AG04449 (cell line): ENCODE results near the gene ITIH1.
A peak's percentile ranks its signal among the peaks of the same experiment; 100 is the strongest.

Experiments used
- CTCF ChIA-PET: fragments of 350-600 bp; formaldehyde crosslinking; extraction: SDS; loops from one replicate; lab custom pipeline; 2021; ENCODE audit warnings: antibody characterized with exemption; lab: Yijun Ruan, JAX
- POLR2A ChIA-PET: fragments of 400-600, 350-600 bp; formaldehyde crosslinking; extraction: SDS; loops from one replicate; lab custom pipeline; 2020; ENCODE audit warnings: antibody characterized with exemption, inconsistent platforms; lab: Yijun Ruan, JAX
- DNase-seq: peaks from one replicate; pipeline ENCODE4 v3.0.0-alpha.2; 2010; ENCODE audit warnings: low read depth, low spot score
- H3K4me3 ChIP-seq: 2 replicates; pipeline ENCODE4 v1.5.1; 2011; ENCODE audit warnings: low read depth, mild to moderate bottlenecking, control low read depth, low read length
- TF ChIP-seq, protein P1 (sequence below): IDR thresholded peaks from one replicate; pipeline ENCODE4 v1.5.1; 2011; ENCODE audit warnings: mild to moderate bottlenecking, moderate library complexity, low read length, control low read depth, inconsistent platforms; ENCODE audit not compliant: insufficient read depth; ENCODE audit errors: missing control alignments

Gene ITIH1

DNA sequence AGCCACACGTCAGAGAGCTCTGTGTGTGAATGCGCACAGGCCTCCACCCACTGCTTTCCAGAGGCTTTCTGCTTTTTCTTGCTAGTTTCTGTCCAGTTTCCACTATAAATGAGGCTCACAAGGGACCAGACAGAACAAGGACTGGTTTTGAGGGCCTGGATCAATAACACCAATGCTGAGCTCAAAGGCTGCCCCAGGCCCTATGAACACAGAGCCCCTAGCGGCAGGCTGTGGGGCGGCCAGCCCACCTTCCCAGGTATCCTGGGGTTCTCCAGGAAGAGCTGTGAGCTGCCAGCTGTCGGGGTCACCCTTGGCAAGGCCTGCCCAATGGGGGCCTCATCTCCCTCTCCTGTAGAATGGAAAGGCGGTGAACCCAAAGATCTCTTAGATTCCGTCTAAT, 15.0 kb downstream of the ITIH1 start:
- no peak overlapping the region for H3K4me3 ChIP-seq
- DNase-seq, result no peak
- TF ChIP-seq, protein P1, sequence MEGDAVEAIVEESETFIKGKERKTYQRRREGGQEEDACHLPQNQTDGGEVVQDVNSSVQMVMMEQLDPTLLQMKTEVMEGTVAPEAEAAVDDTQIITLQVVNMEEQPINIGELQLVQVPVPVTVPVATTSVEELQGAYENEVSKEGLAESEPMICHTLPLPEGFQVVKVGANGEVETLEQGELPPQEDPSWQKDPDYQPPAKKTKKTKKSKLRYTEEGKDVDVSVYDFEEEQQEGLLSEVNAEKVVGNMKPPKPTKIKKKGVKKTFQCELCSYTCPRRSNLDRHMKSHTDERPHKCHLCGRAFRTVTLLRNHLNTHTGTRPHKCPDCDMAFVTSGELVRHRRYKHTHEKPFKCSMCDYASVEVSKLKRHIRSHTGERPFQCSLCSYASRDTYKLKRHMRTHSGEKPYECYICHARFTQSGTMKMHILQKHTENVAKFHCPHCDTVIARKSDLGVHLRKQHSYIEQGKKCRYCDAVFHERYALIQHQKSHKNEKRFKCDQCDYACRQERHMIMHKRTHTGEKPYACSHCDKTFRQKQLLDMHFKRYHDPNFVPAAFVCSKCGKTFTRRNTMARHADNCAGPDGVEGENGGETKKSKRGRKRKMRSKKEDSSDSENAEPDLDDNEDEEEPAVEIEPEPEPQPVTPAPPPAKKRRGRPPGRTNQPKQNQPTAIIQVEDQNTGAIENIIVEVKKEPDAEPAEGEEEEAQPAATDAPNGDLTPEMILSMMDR, result peak; percentile 8
- POLR2A ChIA-PET, result no interaction called here
- CTCF ChIA-PET, result no interaction called here

DNA sequence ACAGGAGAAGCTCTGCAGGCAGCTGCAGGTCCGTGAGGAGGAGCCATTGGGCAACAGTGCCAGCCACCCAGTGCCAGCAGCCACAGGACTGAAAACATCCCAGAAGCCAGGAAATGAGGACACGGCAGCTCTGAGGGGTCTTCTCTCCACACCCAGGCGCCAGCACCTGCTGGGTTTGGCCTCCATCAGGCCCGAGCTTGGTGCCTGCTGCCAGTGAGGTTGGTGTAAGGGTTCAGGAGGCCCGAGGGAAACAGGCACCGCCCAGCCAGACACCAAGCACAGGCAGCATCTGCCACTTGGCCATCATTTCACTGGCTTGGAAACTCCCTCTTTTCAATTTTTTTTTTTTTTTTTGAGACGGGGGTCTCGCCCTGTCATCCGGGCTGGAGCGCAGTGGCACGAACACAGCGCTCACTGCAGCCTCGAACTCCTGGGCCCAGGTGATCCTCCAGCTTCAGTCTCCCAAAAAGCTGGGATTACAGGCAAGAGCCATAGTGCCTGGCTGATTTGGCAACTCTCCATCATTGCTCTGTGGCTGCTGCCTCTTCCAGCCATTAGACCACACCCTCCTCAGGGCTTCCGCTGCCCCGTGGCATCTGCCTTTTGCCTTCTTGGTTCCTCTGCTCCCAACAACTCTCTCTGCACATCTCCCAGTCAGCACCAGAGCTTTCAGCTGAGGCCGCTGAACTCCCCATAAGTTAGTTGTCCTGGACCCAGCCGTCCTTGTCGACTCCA, 15.7 kb downstream of the ITIH1 start:
- POLR2A ChIA-PET, result no interaction called here
- H3K4me3 ChIP-seq, result no peak overlapping the region
- DNase-seq, result no peak
- CTCF ChIA-PET, result interaction anchor here (1.5 kb wide), 1 partner anchor 19 kb away, joined by 3 read pairs; no protein-coding TSS in a partner anchor
- TF ChIP-seq, protein P1, result no peak

DNA sequence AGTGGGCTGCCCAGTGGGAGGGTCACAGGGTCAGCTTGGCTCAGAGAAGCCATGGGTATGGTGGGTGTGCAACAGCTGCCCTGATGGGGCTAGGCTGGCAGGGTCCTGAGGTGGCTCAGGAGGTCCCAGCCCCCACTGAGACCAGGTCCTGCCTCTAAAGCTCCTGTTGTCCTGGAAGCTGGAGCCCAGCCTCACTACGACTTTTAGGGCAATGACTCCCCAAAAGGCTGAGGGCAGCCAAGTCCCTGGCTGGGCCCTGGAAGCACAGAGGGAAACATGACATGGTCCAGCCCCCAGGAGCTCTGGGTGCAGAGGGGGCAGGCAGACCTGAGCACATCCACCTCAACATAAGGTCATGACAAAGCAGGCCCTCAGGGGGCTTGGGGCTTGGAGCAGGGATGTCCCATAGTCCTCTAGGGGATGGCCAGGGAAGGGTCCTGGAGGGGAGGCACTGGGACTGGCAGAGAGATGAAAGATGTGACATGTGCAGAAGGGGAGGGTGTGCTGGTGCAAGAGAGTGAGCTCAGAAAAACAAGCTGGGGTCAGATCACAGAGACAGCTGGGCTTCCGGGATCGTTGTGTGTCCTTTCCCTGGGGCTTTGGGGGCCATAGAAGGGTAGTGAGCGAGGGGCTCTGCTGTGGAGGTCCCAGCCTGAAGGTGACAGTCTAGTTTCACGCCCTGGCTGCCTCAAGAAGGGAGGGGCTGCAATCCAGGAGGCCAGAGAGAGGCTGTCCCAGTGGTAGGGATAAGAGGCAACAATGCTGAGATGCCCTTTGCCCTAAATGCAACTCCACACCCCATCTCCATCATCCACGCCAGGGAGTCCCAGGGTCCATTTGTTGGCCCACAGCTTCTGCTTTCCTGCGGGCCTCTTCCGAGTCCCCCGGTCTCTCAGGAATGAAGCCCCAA, 16.6 kb downstream of the ITIH1 start:
- ChIA-PET POLR2A (no interaction called here), CTCF (interaction anchor here (1.1 to 1.7 kb wide), 3 partner anchors 18 to 114 kb away, joined by 3 to 7 read pairs (median 3); no protein-coding TSS in a partner anchor)
- H3K4me3 ChIP-seq, result no peak overlapping the region
- TF ChIP-seq, protein P1, result no peak
- no peak for DNase-seq

DNA sequence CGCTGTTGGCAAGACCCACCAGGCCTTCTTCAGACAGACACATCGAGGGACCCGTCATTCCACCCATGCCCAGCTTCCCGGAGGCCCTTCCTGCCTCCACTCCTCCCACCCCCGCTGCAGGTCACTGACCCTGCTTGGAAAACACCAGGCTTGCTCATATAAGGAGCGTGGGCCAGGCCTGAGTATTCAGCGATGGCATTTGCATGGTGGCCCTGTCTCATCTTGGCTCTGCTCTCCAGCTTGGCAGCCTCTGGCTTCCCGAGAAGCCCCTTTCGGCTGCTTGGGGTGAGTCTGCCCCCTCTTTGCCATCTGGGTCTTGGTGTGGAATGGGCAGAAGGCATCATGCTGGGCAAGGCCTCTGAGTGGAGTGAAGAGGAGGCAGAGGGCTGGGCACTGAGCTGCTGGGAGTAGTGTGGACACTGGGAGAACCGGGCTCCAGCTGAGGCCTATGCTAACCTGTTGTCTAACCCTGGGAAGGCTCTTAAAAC, 17.3 kb downstream of the ITIH1 start, which contains the start of gene ITIH3:
ITIH3 (plus strand) TSS at position 185 of the 488 bp plus-strand sequence; CDS start at position 193, 8 bp downstream.
- POLR2A ChIA-PET, result no interaction called here
- no peak for DNase-seq
- TF ChIP-seq, protein P1, result no peak
- H3K4me3 ChIP-seq, result no peak within 1 kb of the TSS
- CTCF ChIA-PET, result interaction anchor here (1.1 to 1.7 kb wide), 2 partner anchors 27 to 113 kb away, joined by 3 to 7 read pairs; no protein-coding TSS in a partner anchor

DNA sequence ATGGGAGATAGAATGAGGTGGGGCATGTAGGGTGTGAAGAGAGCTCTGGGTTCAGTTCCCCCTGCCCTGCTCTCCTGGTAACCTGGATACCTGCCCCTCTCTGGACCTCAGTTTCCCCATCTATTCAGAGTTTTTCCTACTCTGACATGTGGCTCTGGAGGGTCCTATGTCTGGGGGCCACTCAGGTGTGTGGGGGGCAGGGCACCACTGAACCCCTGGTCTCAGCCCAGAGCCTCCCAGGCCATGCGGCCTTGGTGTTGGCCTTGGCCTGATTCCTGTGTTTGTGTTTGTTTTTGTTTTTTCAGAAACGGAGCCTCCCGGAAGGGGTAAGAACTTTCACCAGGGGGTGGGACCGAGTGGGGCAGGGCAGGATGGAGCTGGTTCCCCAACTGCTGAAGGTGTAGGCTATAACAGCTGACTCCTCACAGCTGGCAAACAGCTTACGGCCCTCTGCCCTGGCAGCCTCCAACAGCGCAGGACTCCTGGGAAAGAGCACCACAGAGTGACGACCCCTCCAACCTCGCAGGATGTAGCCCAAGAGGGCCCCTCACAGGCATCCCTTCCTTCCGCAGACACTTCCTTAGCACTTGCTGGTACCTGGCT, 18.0 kb downstream of the ITIH1 start:
- TF ChIP-seq, protein P1, result no peak
- ChIA-PET POLR2A (no interaction called here), CTCF (interaction anchor here (1.7 kb wide), 1 partner anchor 26 kb away, joined by 7 read pairs; no protein-coding TSS in a partner anchor)
- H3K4me3 ChIP-seq, result no peak overlapping the region
- no peak for DNase-seq
